Measurements from ENCODE around the gene RASSF1. TPM values are rescaled to one million over a fixed set of nuclear protein-coding genes. Genes with fewer than 3 reads are reported as not detected.
A peak's percentile ranks its signal among the peaks of the same experiment; 100 is the strongest.

Gene RASSF1
- total and polyA plus RNA-seq, 2 of the 4 experiments (the other 2 are of a cell fraction): 17.4 to 53.4 TPM

GRCh38 chr3:50371133-50371685 is 30.6 kb upstream of the RASSF1 start:
- TF ChIP-seq BHLHE40 (IDR thresholded peaks at IDR 0.05; ENCODE audit: low read depth, low read length) (no peak), NFE2L2 (IDR thresholded peaks at IDR 0.05; ENCODE audit: low read depth, low read length) (no peak), MAZ (IDR thresholded peaks at IDR 0.05; ENCODE audit: borderline replicate concordance, low read depth, low read length) (no peak), RAD21 (IDR thresholded peaks at IDR 0.05; ENCODE audit: low read length) (no peak), SMC3 (IDR thresholded peaks at IDR 0.05; ENCODE audit: low read depth, low read length) (no peak), RCOR1 (IDR thresholded peaks at IDR 0.05; ENCODE audit: insufficient replicate concordance, low read length) (no peak), FOS (IDR thresholded peaks at IDR 0.05; ENCODE audit: low read depth, low read length) (no peak)
- intact Hi-C loops (cut with micrococcal nuclease): no loop called here
- H3K9me3 ChIP-seq (ENCODE audit: control insufficient read depth, insufficient read depth, low read length): no peaks in the 10 kb centered on the region
- H3K4me2 ChIP-seq (ENCODE audit: low read depth, low read length): no peak overlapping the region
- no peak overlapping the region for H2BK120ac ChIP-seq (ENCODE audit: low read depth, low read length)
- H3K4me3 ChIP-seq (ENCODE audit: insufficient read depth, low read depth, low read length): no peak overlapping the region
- H4K8ac ChIP-seq (ENCODE audit: low read depth in 2 of 2, low read length in 2 of 2): no peak overlapping the region
- no peaks in the 10 kb centered on the region for H3K36me3 ChIP-seq (ENCODE audit: control insufficient read depth, insufficient read depth, low read length)
- BruUV-seq (replicated peaks): no TSS peak
- no peak overlapping the region for H4K5ac ChIP-seq (ENCODE audit: low read depth, low read length)
- H4K20me1 ChIP-seq (ENCODE audit: insufficient read depth, low read length): no peaks in the 10 kb centered on the region
- in situ Hi-C loops (cut with MboI; ENCODE audit: low sequenced_read_pairs): no loop called here
- H2BK15ac ChIP-seq (ENCODE audit: low read depth, low read length): no peak overlapping the region
- peaks cover 61% of the 10 kb centered on the region for H3K27me3 ChIP-seq (ENCODE audit: control insufficient read depth, insufficient read depth, low read length)
- no peaks in the 10 kb centered on the region for H3K79me1 ChIP-seq (ENCODE audit: low read depth in 1 of 2, low read length in 2 of 2)
- ChIA-PET CTCF (no interaction called here), POLR2A (ENCODE audit: unreplicated experiment) (no interaction called here)
- H2AFZ ChIP-seq (replicated peaks; ENCODE audit: low read length, poor library complexity): no peak overlapping the region
- H3K14ac ChIP-seq (replicated peaks; ENCODE audit: low read depth, low read length): no peak overlapping the region
- no peak overlapping the region for H3K4ac ChIP-seq (ENCODE audit: low read depth, low read length)
- H3K27ac ChIP-seq (ENCODE audit: insufficient read depth, low read length): no peak overlapping the region
- H3K9me1 ChIP-seq (ENCODE audit: insufficient read depth, low read length): no peaks in the 10 kb centered on the region
- no peak overlapping the region for H3K18ac ChIP-seq (ENCODE audit: low read depth, low read length)
- H2BK20ac ChIP-seq (ENCODE audit: low read depth, low read length): no peak overlapping the region
- peak; percentile 15; the same call in 1 of the 2 replicates for ATAC-seq (ENCODE audit: low read depth)
- no peaks in the 10 kb centered on the region for H3K4me1 ChIP-seq (ENCODE audit: control insufficient read depth, insufficient read depth, low read length)
- H2AK9ac ChIP-seq (replicated peaks; ENCODE audit: low read depth, low read length, poor library complexity): no peak overlapping the region
- no peak overlapping the region for H3K56ac ChIP-seq (ENCODE audit: extremely low read depth, insufficient read depth, low read length)
- no peak overlapping the region for H2AK5ac ChIP-seq (ENCODE audit: low read depth, low read length)
- no peak overlapping the region for H3K9ac ChIP-seq (ENCODE audit: low read depth, low read length)
- dilution Hi-C loops (cut with HindIII; ENCODE audit: low sequenced_read_pairs, unreplicated experiment): no loop called here
- no peak overlapping the region for H3K23ac ChIP-seq (ENCODE audit: low read depth, low read length)
- H4K91ac ChIP-seq (ENCODE audit: insufficient read depth, low read depth, low read length): no peak overlapping the region
- peak; percentile 32 for DNase-seq
- WGBS, 2 experiments (ENCODE audit: extremely low coverage in 2 of 2, insufficient read length in 1 of 2): no CpG with 5 or more reads among the region's 3 CpGs
- no peak overlapping the region for H2BK5ac ChIP-seq (ENCODE audit: low read depth, low read length, poor library complexity, severe bottlenecking)

Measured in IMR-90 (cell line).